Femur (tissue), 1 donor: Measurements from ENCODE around the gene KCNK10.

Source experiments
- DNase-seq: peaks from one replicate; pipeline ENCODE4 v3.0.0-alpha.2; 2017

The KCNK10 gene

DNA sequence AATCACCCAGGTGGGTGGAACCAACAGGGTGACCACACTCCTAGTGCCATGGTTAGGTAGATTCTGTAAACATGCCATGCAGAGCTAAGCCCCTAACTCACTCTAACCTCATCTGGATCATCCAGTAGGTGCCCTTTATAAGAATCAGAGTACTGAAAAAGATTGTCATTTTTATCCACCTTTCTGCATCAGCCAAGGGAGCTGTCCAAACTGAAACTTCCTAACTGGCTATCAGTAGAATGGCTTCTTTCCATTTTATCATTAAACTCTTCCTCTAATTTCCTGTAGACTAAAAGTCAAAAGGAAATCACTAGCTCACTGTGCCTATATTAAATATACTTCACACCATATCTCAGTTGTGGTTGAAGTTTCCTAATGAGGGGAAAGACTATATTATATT, 6.5 kb downstream of the KCNK10 start:
- no peak for DNase-seq

DNA sequence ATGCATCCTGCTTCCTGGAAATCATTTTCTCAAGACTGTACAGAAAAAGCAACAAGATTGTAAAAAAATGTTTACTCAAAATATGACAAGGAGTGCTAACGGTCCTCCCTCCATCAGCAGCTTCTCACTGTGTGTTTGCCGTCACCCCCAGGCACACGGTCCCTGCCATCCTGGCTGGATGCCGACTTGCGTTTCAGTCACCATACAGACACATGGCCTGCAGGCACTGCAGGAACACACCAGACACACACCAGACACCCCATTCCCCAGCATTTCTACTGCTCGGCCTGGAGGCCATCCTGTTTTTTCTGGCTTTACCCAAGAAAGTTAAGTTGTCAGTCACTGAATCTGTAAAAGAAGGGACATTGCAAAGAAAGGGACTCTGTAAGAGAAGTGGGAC, 10.8 kb downstream of the KCNK10 start:
- DNase-seq, result no peak

DNA sequence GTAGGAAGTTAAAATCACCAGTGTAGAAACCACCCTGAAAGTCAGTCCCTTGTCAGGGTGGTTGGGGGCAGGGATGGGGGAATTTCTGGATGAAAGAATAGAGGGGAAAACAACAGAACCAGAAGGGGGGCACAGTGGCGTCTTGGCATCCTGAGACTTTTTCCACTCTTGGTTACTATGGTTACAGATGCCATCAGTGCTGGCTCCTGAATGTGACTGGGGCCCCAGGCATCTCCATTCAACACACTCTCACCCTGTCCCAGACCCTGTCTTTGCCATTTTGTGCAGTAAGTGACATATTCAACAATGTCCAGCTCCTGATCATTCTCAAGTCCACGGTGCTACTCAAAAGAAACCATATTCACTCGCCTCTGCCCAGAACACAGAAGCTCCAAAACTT, 11.3 kb downstream of the KCNK10 start:
- no peak for DNase-seq

DNA sequence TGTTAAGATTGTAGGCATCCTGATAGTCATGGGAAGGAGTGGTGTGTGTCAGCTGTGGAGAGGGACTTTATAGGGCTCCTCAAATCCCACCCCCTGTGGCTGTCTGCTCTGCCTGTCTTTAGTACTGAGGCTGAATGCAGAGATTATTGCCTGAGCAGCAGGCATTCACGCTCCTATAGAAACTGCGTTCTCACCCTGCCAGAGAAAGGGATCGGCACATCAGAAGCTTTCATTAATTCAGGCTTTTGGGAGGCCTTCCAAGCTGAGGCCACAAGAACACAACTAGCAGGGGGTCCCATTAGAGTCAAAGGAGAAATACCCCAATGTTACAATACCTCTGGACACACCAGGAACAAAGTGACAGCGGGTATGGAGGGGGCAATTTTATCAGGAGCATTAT, 12.6 kb downstream of the KCNK10 start:
- DNase-seq, result no peak

DNA sequence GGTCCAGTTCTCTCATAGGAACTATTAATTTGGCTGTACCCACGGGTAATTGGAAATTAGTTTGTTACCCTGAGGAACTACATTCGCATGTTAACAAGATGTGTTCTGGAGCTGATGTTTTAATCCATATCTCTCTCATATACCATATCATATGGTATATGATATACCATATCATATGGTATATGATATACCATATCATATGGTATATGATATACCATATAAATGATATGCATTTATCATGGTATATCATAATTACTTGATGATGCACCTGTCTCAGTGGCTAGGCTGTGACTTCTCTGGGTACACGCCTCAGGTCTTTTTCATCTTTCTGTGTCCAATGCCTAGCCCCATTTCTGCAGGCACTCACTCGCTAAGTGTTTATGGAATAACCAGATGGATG, 13.0 kb downstream of the KCNK10 start:
- DNase-seq, result no peak

- no peak for DNase-seq
These were observed 17.3 kb downstream of the KCNK10 start for GRCh38 chr14:88305528-88306322.

- no peak for DNase-seq
These were observed 20.0 kb downstream of the KCNK10 start for GRCh38 chr14:88303041-88303440.

DNA sequence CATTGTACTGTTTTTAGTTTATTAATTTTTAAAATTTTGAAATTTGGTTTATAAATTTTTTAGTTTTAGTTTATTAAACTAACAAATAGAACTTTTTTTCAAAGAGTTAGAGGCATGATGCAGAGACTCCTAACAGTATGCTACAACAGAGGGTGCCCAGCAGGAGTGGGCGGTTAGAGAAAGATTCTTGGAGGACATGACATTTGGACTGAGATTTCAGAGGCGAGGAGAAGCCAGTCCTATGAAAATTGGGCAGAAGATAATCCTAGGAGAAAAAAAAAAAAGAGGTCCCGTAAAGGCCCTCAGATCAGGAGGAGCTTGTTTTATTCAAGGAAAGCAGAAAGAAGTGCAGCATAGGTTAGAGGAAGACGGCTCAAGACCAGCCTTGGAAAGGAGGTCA, 21.7 kb downstream of the KCNK10 start:
- no peak for DNase-seq

DNA sequence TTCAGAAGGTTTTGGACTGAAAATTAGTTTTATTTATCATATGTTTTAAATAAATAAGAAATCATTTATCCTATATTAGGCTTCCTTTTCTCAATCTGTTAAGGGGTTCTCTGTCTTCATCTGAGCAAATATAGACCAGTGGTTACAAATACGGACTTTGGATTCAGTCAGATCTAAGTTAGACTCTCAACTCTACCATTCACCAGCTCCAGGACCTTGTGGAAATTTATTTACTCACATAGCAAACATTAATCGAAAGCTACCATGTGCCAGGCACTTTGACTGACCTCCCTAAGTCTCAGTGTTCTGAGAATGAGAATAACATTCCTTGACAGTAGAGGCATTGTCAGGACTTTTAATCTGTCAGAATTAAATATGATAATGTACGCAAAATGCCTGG, 22.3 kb downstream of the KCNK10 start:
- DNase-seq, result no peak

GRCh38 chr14:88299865-88300530, 23.1 kb downstream of the KCNK10 start:
- DNase-seq, result no peak

GRCh38 chr14:88297306-88297705, 25.8 kb downstream of the KCNK10 start:
- no peak for DNase-seq

GRCh38 chr14:88296351-88296750, 26.7 kb downstream of the KCNK10 start:
- DNase-seq, result no peak

- DNase-seq, result no peak
These were observed 33.1 kb downstream of the KCNK10 start for GRCh38 chr14:88289996-88290395.

DNA sequence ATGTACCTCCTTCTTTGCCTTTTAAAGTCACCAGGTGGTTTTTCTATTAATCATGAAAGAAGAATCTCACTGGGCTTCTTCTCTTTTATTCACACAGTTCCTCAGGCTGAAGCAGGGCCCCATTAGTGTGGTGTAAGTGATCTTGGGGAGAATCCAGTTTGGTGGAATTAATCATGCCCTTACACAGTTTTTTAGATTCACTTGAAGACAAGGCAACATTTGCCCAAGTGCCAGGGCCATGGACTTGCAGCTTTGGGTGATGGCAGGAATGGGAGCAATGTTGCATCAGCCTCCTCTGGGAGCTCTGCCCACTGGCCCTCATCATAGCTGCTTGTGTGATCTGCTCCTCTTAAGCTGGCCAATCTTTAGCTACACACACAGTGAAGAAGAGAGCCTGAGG, 33.8 kb downstream of the KCNK10 start:
- no peak for DNase-seq

GRCh38 chr14:88286309-88286708, 36.8 kb downstream of the KCNK10 start:
- no peak for DNase-seq

DNA sequence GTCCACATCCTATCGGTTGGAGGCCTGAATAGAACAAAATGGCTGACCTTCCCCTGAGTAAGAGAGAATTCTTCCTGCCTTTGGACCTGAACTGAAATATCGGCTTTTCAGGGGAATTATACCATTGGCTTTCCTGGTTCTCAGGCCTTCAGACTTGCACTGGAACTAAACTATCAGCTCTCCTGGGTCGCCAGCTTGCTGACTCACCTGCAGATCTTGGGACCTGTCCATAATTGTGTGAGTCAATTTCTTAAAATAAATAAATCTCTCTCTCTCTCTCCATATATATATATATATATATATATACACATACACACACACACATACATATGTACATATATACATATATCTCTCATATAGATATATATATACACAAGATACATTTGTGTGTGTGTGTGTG, 41.6 kb downstream of the KCNK10 start:
- DNase-seq, result no peak

GRCh38 chr14:88276923-88277596, 46.0 kb downstream of the KCNK10 start:
- no peak for DNase-seq

GRCh38 chr14:88272390-88273269, 50.4 kb downstream of the KCNK10 start:
- DNase-seq, result no peak

GRCh38 chr14:88271205-88271604, 51.9 kb downstream of the KCNK10 start:
- DNase-seq, result no peak

GRCh38 chr14:88270776-88271175, 52.3 kb downstream of the KCNK10 start:
- no peak for DNase-seq

DNA sequence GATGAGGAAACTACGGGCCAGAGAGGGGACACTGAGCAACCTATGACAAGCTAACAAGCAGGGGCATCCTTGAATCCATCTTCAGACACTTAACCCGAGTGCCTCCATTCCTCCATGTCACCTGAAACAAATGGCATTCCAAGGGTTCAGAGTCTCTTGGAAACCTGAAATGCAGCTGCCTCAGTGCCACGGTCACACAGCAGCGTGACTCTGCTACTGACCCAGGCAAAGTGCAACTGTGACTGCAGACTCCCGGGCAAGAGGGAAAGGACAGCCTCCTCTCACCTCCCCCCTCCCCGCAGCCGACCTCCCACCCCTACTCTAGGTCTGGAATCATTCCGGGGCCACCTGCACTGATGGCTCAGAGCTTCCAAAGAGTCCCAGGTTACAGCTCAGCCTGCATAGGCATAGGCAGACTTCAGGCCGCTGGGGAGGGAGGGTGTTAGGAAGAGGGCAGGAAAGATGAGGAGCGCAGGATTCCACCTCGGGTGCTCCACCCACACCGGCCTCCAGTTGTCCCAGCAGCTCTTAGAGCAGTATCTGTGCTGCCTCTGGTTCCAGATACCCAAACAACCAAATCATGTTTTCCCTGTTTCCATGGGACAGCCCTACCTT, 53.2 kb downstream of the KCNK10 start:
- DNase-seq, result no peak

DNA sequence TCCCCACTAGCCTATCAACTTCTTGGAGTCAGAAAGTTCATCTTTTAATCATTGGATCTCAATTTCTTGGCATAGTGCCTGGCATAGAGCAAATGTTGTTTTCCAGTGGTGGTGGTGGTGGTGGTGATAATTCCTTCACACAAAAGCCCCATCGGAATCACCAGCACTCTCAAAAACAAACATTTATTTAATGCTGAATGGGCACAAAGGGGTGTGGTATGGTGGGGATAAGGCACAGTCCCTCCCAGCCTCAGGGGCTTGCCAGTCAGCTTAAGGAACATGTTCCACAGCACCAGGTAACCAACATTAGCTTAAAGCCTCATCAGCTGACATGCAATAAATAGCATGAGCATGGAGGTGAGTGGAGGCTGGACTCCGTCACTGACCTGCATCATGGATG, 56.6 kb downstream of the KCNK10 start:
- no peak for DNase-seq

DNA sequence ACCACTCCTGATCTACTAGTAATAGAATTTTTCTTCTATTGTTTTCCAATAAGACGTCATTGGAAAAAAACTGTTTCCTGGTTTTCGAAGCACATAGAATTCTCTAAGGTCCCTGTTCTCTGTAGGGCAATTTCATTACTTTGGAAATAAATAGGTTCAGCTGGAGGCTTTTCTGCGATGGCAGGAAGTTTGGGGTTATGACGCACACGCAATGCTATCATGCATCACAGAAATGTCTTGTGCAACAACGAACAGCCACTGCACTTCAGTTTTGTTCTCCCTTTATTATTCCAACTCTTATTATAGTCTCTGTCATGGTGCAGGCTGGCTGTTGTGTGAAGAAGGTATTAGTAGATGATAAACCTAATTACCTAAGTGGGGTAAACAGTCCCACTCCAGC, 59.0 kb downstream of the KCNK10 start:
- no peak for DNase-seq
